ENCODE measurements around the gene DSC1.

The DSC1 gene

DNA sequence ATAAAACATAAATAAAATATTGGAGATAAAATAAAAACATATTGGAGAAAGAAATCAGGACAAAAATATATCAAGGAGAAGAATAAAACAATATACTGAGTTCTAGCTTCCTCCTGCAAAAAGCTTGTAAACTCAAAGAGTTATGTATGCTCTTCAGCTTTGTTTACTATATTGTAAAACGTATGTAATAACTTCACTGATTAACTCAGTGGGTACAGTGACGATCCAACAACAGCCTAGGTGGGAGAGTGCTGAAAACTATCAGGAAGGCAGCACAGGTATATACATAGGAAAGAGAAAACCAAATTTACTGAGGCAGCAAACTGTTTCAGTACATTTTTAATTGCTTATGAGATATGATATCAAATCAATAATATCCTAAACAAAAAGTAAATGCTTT, 68.8 kb downstream of the DSC1 start:
- DNase-seq (ENCODE audit: extremely low spot score): no peak
- ChIA-PET CTCF (no interaction called here), POLR2A (no interaction called here)
- no peak for TF ChIP-seq ZNF384 (IDR thresholded peaks at IDR 0.05)

DNA sequence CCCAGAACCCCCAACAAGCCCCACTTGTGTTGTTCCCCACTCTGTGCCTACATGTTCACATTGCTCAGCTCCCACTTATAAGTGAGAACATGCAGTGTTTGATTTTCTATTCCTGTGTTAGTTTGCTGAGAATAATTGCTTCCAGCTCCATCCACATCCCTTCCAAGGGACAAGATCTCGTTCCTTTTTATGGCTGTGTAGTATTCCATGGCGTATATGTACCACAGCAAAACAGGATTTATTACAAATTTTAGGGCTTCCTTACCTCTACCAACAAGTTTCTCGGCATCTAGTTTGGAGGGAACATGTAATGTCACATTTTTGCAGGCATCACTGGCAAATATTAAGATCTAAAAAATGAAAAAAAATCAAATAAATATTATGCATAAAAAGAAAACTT, 69.4 kb downstream of the DSC1 start:
- DNase-seq (ENCODE audit: extremely low spot score): no peak
- POLR2A ChIA-PET: no interaction called here
- TF ChIP-seq, protein P1, sequence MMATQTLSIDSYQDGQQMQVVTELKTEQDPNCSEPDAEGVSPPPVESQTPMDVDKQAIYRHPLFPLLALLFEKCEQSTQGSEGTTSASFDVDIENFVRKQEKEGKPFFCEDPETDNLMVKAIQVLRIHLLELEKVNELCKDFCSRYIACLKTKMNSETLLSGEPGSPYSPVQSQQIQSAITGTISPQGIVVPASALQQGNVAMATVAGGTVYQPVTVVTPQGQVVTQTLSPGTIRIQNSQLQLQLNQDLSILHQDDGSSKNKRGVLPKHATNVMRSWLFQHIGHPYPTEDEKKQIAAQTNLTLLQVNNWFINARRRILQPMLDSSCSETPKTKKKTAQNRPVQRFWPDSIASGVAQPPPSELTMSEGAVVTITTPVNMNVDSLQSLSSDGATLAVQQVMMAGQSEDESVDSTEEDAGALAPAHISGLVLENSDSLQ (IDR thresholded peaks at IDR 0.05): no peak
- TF ChIP-seq BHLHE40 (IDR thresholded peaks at IDR 0.05; ENCODE audit: borderline replicate concordance): no peak
- TF ChIP-seq ZNF384 (IDR thresholded peaks at IDR 0.05): no peak
- no peak for TF ChIP-seq FOXM1 (IDR thresholded peaks at IDR 0.05; ENCODE audit: borderline replicate concordance)
- no peak for TF ChIP-seq HDGF (IDR thresholded peaks at IDR 0.05; ENCODE audit: borderline replicate concordance)
- CTCF ChIA-PET: no interaction called here

- no peak for TF ChIP-seq FOXM1 (IDR thresholded peaks at IDR 0.05; ENCODE audit: borderline replicate concordance)
- CTCF ChIA-PET: interaction anchor here (0.7 kb wide), 1 partner anchor 272 kb away, joined by 3 read pairs; no protein-coding TSS in a partner anchor
- no peak for DNase-seq (ENCODE audit: extremely low spot score)
- POLR2A ChIA-PET: no interaction called here
Observed at GRCh38 chr18:31091350-31091749, 71.3 kb downstream of the DSC1 start.

DNA sequence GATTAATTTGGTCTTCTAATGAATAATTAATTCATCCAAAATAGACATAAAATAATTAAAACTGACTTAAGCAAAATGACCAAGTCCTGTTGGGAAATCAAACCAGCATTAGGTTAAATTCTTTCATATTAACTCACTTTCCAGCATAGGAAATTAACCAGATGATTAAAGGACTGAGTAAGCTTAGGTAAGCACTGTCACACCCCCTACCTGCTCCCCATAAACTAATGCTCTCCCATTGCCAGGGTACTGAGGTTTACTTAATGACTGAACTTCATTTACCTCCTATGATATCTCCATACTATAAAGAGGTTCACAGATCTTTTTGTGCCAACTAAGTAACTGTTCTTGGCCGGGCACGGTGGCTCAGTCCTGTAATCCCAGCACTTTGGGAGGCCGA, 74.1 kb downstream of the DSC1 start:
- POLR2A ChIA-PET: no interaction called here
- TF ChIP-seq FOXA1 (IDR thresholded peaks at IDR 0.05): no peak
- TF ChIP-seq L3MBTL2 (conservative IDR thresholded peaks at IDR 0.05): no peak
- no peak for TF ChIP-seq NFRKB (IDR thresholded peaks at IDR 0.05)
- no peak for TF ChIP-seq ZNF384 (IDR thresholded peaks at IDR 0.05)
- TF ChIP-seq, protein P1 (IDR thresholded peaks at IDR 0.05): no peak
- TF ChIP-seq CTBP1 (IDR thresholded peaks at IDR 0.05; ENCODE audit: borderline replicate concordance): no peak
- TF ChIP-seq ARNT (IDR thresholded peaks at IDR 0.05): no peak
- TF ChIP-seq HDGF (IDR thresholded peaks at IDR 0.05; ENCODE audit: borderline replicate concordance): no peak
- no peak for TF ChIP-seq ELF4 (IDR thresholded peaks at IDR 0.05)
- TF ChIP-seq BHLHE40 (IDR thresholded peaks at IDR 0.05; ENCODE audit: borderline replicate concordance): no peak
- no peak for TF ChIP-seq FOXM1 (IDR thresholded peaks at IDR 0.05; ENCODE audit: borderline replicate concordance)
- TF ChIP-seq SP1 (IDR thresholded peaks at IDR 0.05): no peak
- TF ChIP-seq TARDBP (IDR thresholded peaks at IDR 0.05): no peak
- TF ChIP-seq LEF1 (IDR thresholded peaks at IDR 0.05; ENCODE audit: borderline replicate concordance): no peak
- no peak for TF ChIP-seq SUZ12 (IDR thresholded peaks at IDR 0.05)
- no peak for TF ChIP-seq FOXK2 (IDR thresholded peaks at IDR 0.05)
- no peak for DNase-seq (ENCODE audit: extremely low spot score)
- CTCF ChIA-PET: no interaction called here

DNA sequence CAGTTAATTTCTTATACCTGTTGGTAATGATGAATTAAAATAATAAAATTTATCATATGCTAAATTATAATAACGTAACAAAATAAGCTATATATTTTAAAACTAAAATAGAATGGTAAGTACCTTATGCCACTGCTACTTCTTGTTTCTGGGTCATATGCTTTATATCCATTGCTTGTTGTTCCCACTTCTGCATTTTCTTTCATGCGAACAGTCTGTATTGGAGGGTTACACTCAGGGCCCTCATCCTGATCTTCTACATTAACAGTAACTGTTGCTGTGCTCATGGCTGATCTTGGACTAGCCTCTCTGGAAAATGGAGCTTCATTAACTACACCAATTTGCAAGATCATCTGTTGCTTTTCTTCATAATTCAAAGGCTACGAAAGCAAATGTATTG, 82.7 kb downstream of the DSC1 start:
- ChIA-PET POLR2A (no interaction called here), CTCF (no interaction called here)
- TF ChIP-seq, protein P1 (IDR thresholded peaks at IDR 0.05): no peak
- no peak for TF ChIP-seq ELF4 (IDR thresholded peaks at IDR 0.05)
- TF ChIP-seq BHLHE40 (IDR thresholded peaks at IDR 0.05; ENCODE audit: borderline replicate concordance): no peak
- TF ChIP-seq FOXM1 (IDR thresholded peaks at IDR 0.05; ENCODE audit: borderline replicate concordance): no peak
- no peak for TF ChIP-seq ARNT (IDR thresholded peaks at IDR 0.05)
- TF ChIP-seq ZNF384 (IDR thresholded peaks at IDR 0.05): no peak
- no peak for TF ChIP-seq HDGF (IDR thresholded peaks at IDR 0.05; ENCODE audit: borderline replicate concordance)
- no peak for TF ChIP-seq CTBP1 (IDR thresholded peaks at IDR 0.05; ENCODE audit: borderline replicate concordance)
- TF ChIP-seq FOXA1 (IDR thresholded peaks at IDR 0.05): no peak
- DNase-seq (ENCODE audit: extremely low spot score): no peak
